ENCODE data around the gene RPS6KB2.
A peak's percentile ranks its signal among the peaks of the same experiment; 100 is the strongest.
"Not testable (repeated sequence)": the region's sequence is repeated elsewhere in the genome, so short reads cannot be mapped to it uniquely, and the experiment has no call there.

Gene RPS6KB2

GRCh38 chr11:67420646-67421429 is 7.5 kb upstream of the RPS6KB2 start:
- no peaks in the 10 kb centered on the region for H3K27me3 ChIP-seq (replicated peaks)
- peak overlapping the region; percentile 47 for H3K4me3 ChIP-seq (ENCODE audit: low read depth, low read length)
- no peaks in the 10 kb centered on the region for H3K36me3 ChIP-seq (replicated peaks)
- in situ Hi-C loops (cut with HindIII; ENCODE audit: low pct_ligation_motif_present, low sequenced_read_pairs), result no loop called here
- DNase-seq, result peak; percentile 88
- H3K27ac ChIP-seq, result peak overlapping the region; percentile 49
- no peak for TF ChIP-seq CTCF (IDR thresholded peaks at IDR 0.05; ENCODE audit: low read depth, low read length, missing control alignments)

GRCh38 chr11:67421430-67422031 is 6.8 kb upstream of the RPS6KB2 start:
- peak overlapping the region; percentile 31 for H3K4me3 ChIP-seq (ENCODE audit: low read depth, low read length)
- DNase-seq, result no peak
- H3K27ac ChIP-seq, result no peak overlapping the region
- TF ChIP-seq CTCF (IDR thresholded peaks at IDR 0.05; ENCODE audit: low read depth, low read length, missing control alignments), result no peak
- H3K36me3 ChIP-seq (replicated peaks), result no peaks in the 10 kb centered on the region
- no peaks in the 10 kb centered on the region for H3K27me3 ChIP-seq (replicated peaks)
- in situ Hi-C loops (cut with HindIII; ENCODE audit: low pct_ligation_motif_present, low sequenced_read_pairs), result no loop called here

- DNase-seq, result no peak
- in situ Hi-C loops (cut with HindIII; ENCODE audit: low pct_ligation_motif_present, low sequenced_read_pairs), result no loop called here
- Histone ChIP-seq H3K27me3 (replicated peaks) (no peaks in the 10 kb centered on the region), H3K36me3 (replicated peaks) (no peaks in the 10 kb centered on the region), H3K4me3 (ENCODE audit: low read depth, low read length) (no peak overlapping the region), H3K27ac (no peak overlapping the region)
- no peak for TF ChIP-seq CTCF (IDR thresholded peaks at IDR 0.05; ENCODE audit: low read depth, low read length, missing control alignments)
Measured at GRCh38 chr11:67422891-67423290, 5.4 kb upstream of the RPS6KB2 start.

GRCh38 chr11:67423466-67423865 is 4.8 kb upstream of the RPS6KB2 start:
- Histone ChIP-seq H3K27ac (no peak overlapping the region), H3K36me3 (replicated peaks) (no peaks in the 10 kb centered on the region), H3K4me3 (ENCODE audit: low read depth, low read length) (no peak overlapping the region), H3K27me3 (replicated peaks) (no peaks in the 10 kb centered on the region)
- in situ Hi-C loops (cut with HindIII; ENCODE audit: low pct_ligation_motif_present, low sequenced_read_pairs), result no loop called here
- TF ChIP-seq CTCF (IDR thresholded peaks at IDR 0.05; ENCODE audit: low read depth, low read length, missing control alignments), result no peak
- DNase-seq, result no peak

GRCh38 chr11:67423891-67424613 is 4.2 kb upstream of the RPS6KB2 start:
- in situ Hi-C loops (cut with HindIII; ENCODE audit: low pct_ligation_motif_present, low sequenced_read_pairs), result no loop called here
- Histone ChIP-seq H3K4me3 (ENCODE audit: low read depth, low read length) (no peak overlapping the region), H3K36me3 (replicated peaks) (no peaks in the 10 kb centered on the region), H3K27me3 (replicated peaks) (no peaks in the 10 kb centered on the region), H3K27ac (no peak overlapping the region)
- DNase-seq, result no peak
- no peak for TF ChIP-seq CTCF (IDR thresholded peaks at IDR 0.05; ENCODE audit: low read depth, low read length, missing control alignments)

GRCh38 chr11:67427364-67427859 is 882 bp upstream of the RPS6KB2 start:
- H3K27ac ChIP-seq, result peak overlapping the region; percentile 70
- peak overlapping the region; percentile 88 for H3K4me3 ChIP-seq (ENCODE audit: low read depth, low read length)
- H3K27me3 ChIP-seq (replicated peaks); DNase-seq; H3K36me3 ChIP-seq (replicated peaks); in situ Hi-C loops (cut with HindIII; ENCODE audit: low pct_ligation_motif_present, low sequenced_read_pairs): not testable (repeated sequence)

Data from brain microvascular endothelial cell (primary cell).